Measurements from ENCODE around the gene CNEP1R1. TPM values are rescaled to one million over a fixed set of nuclear protein-coding genes. Genes with fewer than 3 reads are reported as not detected.

CNEP1R1 gene
- total RNA-seq, 1 experiment from 2014 or later, result 14.6 TPM

DNA sequence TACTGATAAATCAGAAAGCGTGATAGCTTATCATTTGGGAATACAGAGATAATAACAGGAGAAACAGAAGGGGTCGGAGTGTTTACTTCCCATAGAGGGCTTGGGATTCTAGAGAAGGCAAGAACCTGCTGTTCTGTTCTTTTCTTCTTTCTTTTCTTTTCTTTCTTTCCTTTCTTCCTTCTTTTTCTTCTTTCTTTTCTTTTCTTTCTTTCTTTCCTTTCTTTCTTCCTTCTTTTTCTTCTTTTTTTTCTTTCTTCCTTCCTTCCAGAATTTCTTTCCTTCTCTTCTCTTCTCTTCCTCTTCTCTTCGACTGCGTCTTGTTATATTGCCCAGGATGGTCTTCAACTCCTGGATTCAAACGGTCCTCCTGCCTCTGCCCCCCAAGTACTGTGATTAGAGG lies 18.3 kb downstream of the CNEP1R1 start:
- BruUV-seq (replicated peaks), result no TSS peak
- no peaks in the 10 kb centered on the region for H3K79me2 ChIP-seq (ENCODE audit: insufficient read depth, low read length)
- RAD21 ChIA-PET (ENCODE audit: low non-redundant PET in 1 of 2, low total read pairs in 2 of 2, uncharacterized antibody in 2 of 2, unreplicated experiment in 2 of 2), result no interaction called here

More for the DNA sequence above, 18.3 kb downstream of the CNEP1R1 start:
- H3K9ac ChIP-seq (ENCODE audit: low read length), result no peak overlapping the region
- H4K20me1 ChIP-seq (ENCODE audit: insufficient read depth), result no peaks in the 10 kb centered on the region
- H3K36me3 ChIP-seq (ENCODE audit: control insufficient read depth in 1 of 2, insufficient read depth in 2 of 2, low read length in 2 of 2), result no peaks in the 10 kb centered on the region
- TF ChIP-seq, protein P1, sequence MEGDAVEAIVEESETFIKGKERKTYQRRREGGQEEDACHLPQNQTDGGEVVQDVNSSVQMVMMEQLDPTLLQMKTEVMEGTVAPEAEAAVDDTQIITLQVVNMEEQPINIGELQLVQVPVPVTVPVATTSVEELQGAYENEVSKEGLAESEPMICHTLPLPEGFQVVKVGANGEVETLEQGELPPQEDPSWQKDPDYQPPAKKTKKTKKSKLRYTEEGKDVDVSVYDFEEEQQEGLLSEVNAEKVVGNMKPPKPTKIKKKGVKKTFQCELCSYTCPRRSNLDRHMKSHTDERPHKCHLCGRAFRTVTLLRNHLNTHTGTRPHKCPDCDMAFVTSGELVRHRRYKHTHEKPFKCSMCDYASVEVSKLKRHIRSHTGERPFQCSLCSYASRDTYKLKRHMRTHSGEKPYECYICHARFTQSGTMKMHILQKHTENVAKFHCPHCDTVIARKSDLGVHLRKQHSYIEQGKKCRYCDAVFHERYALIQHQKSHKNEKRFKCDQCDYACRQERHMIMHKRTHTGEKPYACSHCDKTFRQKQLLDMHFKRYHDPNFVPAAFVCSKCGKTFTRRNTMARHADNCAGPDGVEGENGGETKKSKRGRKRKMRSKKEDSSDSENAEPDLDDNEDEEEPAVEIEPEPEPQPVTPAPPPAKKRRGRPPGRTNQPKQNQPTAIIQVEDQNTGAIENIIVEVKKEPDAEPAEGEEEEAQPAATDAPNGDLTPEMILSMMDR (IDR thresholded peaks at IDR 0.05 in 2 of 3, conservative IDR thresholded peaks at IDR 0.05 in 1 of 3; ENCODE audit: borderline replicate concordance in 1 of 3, insufficient read depth in 1 of 3, low read depth in 2 of 3, low read length in 2 of 3), result no peak
- TF ChIP-seq CEBPB (IDR thresholded peaks at IDR 0.05; ENCODE audit: low read depth) (no peak), ZNF274 (IDR thresholded peaks at IDR 0.05; ENCODE audit: low read depth, low read length) (no peak), EGR1 (IDR thresholded peaks at IDR 0.05; ENCODE audit: low read depth) (no peak), JUND (IDR thresholded peaks at IDR 0.05) (no peak), ZFX (IDR thresholded peaks at IDR 0.05) (no peak), POLR2AphosphoS5 (IDR thresholded peaks at IDR 0.05; ENCODE audit: low read depth, low read length) (no peak), YY1 (IDR thresholded peaks at IDR 0.05; ENCODE audit: extremely low read depth, insufficient replicate concordance, low read depth, low read length) (no peak), TCF7L2 (IDR thresholded peaks at IDR 0.05; ENCODE audit: borderline replicate concordance, extremely low read depth, insufficient read depth, insufficient read length) (no peak), SIN3A (IDR thresholded peaks at IDR 0.05; ENCODE audit: low read depth) (no peak), EZH2 (IDR thresholded peaks at IDR 0.05) (no peak), POLR2A (IDR thresholded peaks at IDR 0.05; ENCODE audit: borderline replicate concordance, extremely low read depth, insufficient read depth, insufficient read length) (no peak), EZH2phosphoT487 (IDR thresholded peaks at IDR 0.05; ENCODE audit: borderline replicate concordance) (no peak), SRF (IDR thresholded peaks at IDR 0.05; ENCODE audit: low read depth) (no peak), FOSL1 (IDR thresholded peaks at IDR 0.05; ENCODE audit: low read depth) (no peak), CBX3 (IDR thresholded peaks at IDR 0.05; ENCODE audit: low read depth) (no peak)
- TF ChIP-seq, protein P2, sequence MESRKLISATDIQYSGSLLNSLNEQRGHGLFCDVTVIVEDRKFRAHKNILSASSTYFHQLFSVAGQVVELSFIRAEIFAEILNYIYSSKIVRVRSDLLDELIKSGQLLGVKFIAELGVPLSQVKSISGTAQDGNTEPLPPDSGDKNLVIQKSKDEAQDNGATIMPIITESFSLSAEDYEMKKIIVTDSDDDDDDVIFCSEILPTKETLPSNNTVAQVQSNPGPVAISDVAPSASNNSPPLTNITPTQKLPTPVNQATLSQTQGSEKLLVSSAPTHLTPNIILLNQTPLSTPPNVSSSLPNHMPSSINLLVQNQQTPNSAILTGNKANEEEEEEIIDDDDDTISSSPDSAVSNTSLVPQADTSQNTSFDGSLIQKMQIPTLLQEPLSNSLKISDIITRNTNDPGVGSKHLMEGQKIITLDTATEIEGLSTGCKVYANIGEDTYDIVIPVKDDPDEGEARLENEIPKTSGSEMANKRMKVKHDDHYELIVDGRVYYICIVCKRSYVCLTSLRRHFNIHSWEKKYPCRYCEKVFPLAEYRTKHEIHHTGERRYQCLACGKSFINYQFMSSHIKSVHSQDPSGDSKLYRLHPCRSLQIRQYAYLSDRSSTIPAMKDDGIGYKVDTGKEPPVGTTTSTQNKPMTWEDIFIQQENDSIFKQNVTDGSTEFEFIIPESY (IDR thresholded peaks at IDR 0.05; ENCODE audit: extremely low read depth, insufficient replicate concordance, low read length), result no peak
- TF ChIP-seq, protein P3, sequence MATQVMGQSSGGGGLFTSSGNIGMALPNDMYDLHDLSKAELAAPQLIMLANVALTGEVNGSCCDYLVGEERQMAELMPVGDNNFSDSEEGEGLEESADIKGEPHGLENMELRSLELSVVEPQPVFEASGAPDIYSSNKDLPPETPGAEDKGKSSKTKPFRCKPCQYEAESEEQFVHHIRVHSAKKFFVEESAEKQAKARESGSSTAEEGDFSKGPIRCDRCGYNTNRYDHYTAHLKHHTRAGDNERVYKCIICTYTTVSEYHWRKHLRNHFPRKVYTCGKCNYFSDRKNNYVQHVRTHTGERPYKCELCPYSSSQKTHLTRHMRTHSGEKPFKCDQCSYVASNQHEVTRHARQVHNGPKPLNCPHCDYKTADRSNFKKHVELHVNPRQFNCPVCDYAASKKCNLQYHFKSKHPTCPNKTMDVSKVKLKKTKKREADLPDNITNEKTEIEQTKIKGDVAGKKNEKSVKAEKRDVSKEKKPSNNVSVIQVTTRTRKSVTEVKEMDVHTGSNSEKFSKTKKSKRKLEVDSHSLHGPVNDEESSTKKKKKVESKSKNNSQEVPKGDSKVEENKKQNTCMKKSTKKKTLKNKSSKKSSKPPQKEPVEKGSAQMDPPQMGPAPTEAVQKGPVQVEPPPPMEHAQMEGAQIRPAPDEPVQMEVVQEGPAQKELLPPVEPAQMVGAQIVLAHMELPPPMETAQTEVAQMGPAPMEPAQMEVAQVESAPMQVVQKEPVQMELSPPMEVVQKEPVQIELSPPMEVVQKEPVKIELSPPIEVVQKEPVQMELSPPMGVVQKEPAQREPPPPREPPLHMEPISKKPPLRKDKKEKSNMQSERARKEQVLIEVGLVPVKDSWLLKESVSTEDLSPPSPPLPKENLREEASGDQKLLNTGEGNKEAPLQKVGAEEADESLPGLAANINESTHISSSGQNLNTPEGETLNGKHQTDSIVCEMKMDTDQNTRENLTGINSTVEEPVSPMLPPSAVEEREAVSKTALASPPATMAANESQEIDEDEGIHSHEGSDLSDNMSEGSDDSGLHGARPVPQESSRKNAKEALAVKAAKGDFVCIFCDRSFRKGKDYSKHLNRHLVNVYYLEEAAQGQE (IDR thresholded peaks at IDR 0.05; ENCODE audit: low read depth), result no peak
- TF ChIP-seq, protein P4, sequence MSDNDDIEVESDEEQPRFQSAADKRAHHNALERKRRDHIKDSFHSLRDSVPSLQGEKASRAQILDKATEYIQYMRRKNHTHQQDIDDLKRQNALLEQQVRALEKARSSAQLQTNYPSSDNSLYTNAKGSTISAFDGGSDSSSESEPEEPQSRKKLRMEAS (IDR thresholded peaks at IDR 0.05), result no peak
- TF ChIP-seq, protein P5, sequence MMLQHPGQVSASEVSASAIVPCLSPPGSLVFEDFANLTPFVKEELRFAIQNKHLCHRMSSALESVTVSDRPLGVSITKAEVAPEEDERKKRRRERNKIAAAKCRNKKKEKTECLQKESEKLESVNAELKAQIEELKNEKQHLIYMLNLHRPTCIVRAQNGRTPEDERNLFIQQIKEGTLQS (IDR thresholded peaks at IDR 0.05), result no peak
- ChIA-PET POLR2A (no interaction called here), CTCF (no interaction called here)
- H3K4me1 ChIP-seq (ENCODE audit: control insufficient read depth in 1 of 2, insufficient read depth in 2 of 2, low read length in 2 of 2), result no peaks in the 10 kb centered on the region
- no peak overlapping the region for H3K27ac ChIP-seq (ENCODE audit: low read depth, low read length)
- H3K9me2 ChIP-seq (ENCODE audit: insufficient read depth), result no peaks in the 10 kb centered on the region
- DNase-seq (ENCODE audit: low read depth, low spot score), result no peak
- H2AFZ ChIP-seq (ENCODE audit: low read depth, low read length, poor library complexity, severe bottlenecking), result no peak overlapping the region
- no peak overlapping the region for H3K4me3 ChIP-seq (replicated peaks in 1 of 2; ENCODE audit: low read depth in 1 of 2, low read length in 2 of 2)
- no peak overlapping the region for H3K4me2 ChIP-seq (ENCODE audit: low read length)
- no peaks in the 10 kb centered on the region for H3K27me3 ChIP-seq (ENCODE audit: insufficient read depth, low read length)
- no peak for ATAC-seq
- no peaks in the 10 kb centered on the region for H3K9me3 ChIP-seq (ENCODE audit: control insufficient read depth in 1 of 2, insufficient read depth in 1 of 2, low read depth in 1 of 2, low read length in 2 of 2)
- intact Hi-C loops (cut with micrococcal nuclease), result no loop called here

Measured in HCT116 (cell line).